Fibroblast of peridontal ligament (primary cell): ENCODE measurements around the gene LUM.

ENCODE experiments used
- DNase-seq: peaks from one replicate; pipeline ENCODE4 v3.0.0-alpha.2; 2010; ENCODE audit errors: extremely low read depth

The LUM gene, protein sequence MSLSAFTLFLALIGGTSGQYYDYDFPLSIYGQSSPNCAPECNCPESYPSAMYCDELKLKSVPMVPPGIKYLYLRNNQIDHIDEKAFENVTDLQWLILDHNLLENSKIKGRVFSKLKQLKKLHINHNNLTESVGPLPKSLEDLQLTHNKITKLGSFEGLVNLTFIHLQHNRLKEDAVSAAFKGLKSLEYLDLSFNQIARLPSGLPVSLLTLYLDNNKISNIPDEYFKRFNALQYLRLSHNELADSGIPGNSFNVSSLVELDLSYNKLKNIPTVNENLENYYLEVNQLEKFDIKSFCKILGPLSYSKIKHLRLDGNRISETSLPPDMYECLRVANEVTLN

DNA sequence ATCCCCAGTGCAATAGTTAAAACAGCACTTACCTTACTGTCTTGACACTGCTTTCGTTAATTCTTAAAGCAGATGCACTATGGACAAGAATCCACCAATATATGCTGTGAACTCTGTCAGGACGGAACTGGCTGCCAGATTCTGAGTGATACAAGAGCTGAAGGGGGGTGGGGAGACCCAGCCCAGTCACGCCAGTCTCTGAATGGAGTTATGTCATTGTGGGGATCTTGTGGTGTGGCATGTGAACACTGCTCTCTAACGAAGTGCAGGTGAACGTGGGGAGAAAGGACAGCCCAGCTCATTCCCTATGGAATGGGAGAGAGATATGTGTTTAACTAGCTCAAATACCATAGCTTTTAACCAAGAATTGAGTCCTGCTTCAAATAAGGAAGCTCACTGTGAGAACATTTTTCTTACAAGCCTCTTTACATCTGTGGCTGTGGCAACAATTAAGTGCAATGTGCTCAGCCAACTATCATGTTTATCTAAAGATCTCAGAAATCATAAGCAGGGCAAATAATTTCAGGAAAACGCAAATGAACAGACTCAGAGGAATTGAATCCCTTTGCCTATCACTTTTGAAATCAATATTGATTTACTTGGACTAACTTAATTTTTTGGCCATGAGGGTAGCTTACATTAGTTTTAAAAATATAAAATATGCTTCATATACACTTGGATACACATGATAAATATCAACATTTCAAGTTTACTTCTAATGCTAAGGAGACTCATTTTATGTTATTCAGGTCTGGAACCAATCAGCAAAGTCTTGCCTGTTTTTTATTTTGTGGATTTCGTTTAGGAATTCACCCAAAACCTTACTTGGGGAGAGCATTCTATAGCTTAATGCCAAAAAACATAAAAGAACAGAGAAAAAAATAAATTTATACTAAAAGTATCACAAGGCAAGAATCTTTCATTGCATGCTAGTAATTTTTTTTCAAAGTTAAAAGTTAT is at the start of gene LUM:
Gene LUM (minus strand): TSS at position 129 of the 960 bp plus-strand sequence. CDS start 2,515 bp downstream, outside the sequence.
- DNase-seq: peak; percentile 88

DNA sequence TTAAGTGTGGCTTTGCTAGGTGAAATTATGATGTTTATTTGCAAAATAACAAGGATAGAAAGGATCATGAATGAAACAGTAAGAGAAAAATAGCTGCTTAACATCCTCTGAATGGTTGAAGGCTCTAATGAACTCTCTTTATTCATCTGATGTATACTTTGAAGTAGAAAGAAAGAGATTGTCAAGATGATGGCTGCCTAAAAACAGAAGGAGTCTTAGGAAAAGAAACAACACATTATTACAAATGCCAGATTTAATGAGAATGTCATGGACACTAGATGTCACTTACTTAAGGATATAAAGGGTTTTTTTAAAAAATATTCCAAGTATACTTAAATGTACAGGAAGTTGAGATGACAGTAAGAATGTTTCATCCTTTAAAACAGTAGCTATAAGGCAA is 49.7 kb upstream of the LUM start:
- DNase-seq: no peak

DNA sequence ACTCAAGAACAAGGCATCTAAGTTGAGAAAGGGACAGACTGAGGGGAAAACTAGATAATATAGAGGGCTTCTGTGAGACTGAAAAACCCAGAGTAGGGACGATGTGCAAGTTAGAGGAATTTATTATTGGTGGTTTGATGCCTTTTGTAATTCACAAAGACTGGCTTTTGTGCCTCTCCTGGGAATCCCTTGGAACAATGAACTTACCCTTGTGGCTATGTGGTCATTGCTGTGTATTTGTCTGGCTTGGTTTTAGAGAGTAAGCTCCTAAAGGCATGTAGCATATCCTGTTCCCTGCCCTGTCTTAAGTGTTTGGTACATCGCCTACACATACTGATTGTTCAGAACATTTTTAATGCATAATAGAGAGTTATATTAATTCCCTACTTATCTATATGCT is 44.7 kb upstream of the LUM start:
- peak; percentile 44 for DNase-seq

- no peak for DNase-seq
Measured at GRCh38 chr12:91154131-91154530, 42.8 kb upstream of the LUM start.

- no peak for DNase-seq
Measured at GRCh38 chr12:91144053-91144452, 32.8 kb upstream of the LUM start.

GRCh38 chr12:91143206-91143605 is 31.9 kb upstream of the LUM start:
- DNase-seq: no peak

- DNase-seq: peak; percentile 47
Measured at GRCh38 chr12:91142221-91142631, 30.9 kb upstream of the LUM start.

- peak; percentile 98 for DNase-seq
Measured at GRCh38 chr12:91140026-91140931, 29.0 kb upstream of the LUM start.

DNA sequence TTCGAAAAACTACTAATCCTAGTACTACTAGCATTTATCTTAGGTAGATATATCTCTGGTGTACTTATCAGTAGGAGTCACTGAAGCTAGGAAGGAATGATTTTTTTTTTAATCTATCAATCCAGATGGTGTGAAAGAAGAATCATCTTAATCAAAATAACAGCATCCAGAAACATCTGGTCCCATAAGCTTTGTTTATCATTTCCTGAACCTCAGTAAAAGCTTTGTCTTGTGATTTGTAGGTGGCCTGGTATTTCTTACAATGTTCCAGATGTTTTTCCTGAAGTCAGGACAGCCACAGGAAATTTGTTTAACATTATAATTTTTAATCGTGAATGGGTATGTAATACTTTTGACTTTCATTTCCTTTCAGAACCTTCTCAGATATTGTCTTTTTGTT is 28.0 kb upstream of the LUM start:
- peak; percentile 39 for DNase-seq

DNA sequence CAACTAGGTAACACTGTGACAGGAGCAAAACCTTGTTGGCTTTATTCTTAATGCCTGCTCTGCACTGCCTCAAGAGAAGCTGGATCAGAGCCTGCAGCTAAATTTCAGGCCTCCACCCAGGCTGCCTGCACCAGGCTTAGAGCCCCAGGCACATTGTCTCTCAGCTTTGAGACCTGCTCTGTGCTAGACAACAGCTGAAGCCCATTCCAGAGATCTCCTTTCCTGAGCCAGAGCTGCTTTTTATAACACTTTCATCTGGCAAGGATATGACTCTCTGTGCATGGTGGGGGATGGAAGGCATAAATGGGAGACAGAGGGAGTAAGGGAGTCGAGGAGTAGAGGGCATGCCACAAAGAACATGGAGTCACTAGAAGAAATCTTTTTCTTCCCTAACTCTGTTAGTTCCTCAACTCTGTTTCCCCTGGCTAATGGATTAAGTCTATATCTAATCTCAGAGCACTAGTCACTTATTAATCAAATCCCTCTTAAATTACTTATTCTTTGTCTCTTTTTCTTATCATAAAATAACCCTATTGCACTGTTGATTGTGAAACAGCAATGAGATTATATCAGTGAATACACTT is 27.1 kb upstream of the LUM start:
- DNase-seq: no peak

- DNase-seq: peak; percentile 71
Measured at GRCh38 chr12:91133871-91134270, 22.6 kb upstream of the LUM start.

- peak; percentile 65 for DNase-seq
Measured at GRCh38 chr12:91129662-91130362, 18.5 kb upstream of the LUM start.

GRCh38 chr12:91127751-91128150 is 16.5 kb upstream of the LUM start:
- DNase-seq: no peak

DNA sequence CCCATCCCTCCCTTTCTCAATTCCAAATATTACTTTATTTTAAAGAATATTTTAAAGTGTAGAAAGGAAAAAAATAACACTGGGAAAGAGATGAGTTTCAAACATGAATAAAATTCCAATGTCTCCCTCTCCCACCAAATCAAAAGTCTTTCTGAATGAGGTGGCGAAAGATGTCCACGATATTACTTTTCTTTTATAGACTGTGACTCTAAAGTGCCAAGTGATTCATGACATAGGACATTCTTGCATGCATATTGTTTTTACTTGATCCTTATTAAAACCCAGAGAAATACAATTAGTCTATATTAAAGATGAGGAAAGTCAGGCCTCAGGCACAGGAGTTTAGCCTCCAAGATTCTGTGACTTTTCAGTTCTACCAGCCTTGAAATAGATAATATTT is 16.0 kb upstream of the LUM start:
- DNase-seq: no peak

GRCh38 chr12:91126516-91126915 is 15.2 kb upstream of the LUM start:
- DNase-seq: peak; percentile 68

DNA sequence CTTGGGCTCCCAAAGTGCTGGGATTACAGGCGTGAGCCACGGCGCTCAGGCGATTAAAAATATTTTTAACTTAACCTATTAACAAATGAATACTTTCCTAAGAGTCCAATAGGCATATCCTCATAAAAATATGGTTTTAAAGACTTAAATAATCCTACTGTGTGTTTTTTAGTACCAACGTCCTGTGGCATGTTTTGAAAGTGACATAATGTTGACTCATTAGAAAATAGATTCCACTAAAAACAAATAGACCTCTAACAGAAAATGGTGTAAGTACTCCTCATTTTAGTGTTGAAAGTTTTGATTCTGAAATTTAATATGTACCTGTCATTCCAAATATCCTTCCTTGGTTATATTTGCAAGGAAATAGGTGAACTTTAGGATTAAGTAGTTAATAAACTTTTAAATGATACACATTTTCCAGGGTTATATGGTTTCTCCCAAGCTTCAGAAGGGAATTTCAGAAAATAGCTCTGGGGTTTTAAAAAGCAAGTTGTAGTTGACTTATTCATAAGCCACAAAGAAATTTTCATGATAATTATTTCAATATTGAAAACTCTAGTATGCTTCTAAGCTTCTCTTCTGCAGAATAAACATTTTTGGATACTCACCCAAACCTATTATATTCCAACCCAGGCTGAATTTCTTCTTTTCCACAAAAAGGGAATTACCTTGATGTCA is 12.1 kb upstream of the LUM start:
- DNase-seq: peak; percentile 70

DNA sequence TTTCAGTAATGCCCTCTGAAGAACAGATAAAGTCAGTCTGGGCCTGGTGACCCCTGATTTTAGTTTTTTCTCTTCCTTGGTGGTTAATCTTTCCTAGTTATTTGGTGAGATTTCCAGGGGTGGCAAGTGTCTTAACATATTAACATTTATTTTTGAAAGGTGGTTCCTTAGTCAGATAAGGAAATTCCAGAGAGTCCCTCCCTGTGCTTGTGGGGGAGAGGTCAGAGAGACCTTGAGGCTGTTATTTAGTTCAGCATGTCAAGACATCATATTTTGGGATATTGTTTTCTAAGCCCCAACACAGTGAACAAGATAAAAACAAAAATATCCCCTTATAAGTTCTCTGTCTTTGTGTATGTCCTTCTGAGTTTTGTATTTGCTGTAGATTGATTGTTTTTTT is 9.5 kb upstream of the LUM start:
- DNase-seq: no peak

DNA sequence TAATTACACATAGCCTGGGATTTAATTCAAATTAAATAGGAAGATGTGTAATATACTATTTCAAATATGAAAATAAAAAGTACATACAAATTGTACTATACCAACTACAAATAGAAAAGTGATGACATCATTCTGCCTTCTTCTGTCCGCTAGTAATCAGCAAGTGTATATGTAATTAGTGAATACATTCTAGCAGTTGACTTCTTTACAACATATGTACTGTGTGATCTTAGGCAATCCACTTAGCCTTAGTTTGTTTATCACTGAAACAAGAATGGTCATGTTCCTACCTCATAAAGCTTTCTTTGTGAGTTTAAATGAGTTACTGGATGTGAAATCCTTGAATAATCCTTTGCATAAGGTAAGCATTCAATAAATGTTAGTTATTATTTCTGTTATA is 7.8 kb upstream of the LUM start:
- DNase-seq: no peak

DNA sequence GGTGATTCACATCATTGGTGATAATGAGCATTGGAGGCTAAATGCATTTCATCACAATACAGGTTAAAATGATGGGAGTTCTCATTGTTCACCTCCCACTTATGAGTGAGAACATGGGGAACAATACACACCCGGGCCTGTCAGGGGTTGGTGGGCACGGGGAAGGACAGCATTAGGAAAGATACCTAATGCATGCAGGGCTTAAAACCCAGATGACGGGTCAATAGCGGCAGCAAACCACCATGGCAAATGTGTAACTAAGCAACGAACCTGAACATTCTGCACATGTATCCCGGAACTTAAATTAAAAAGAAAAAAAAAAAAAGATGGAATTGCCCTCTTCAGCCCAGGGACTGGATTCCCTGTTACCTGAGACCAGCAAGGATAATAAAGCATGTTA is 2.3 kb upstream of the LUM start:
- no peak for DNase-seq

- DNase-seq: peak; percentile 48
Measured at GRCh38 chr12:91110311-91110924, 876 bp downstream of the LUM start.
